ENCODE results near the gene FBXL16.

The FBXL16 gene

GRCh38 chr16:722835-723633, 17.4 kb upstream of the FBXL16 start:
- peak; percentile 1 for DNase-seq

- DNase-seq: peak; percentile 4
These were observed 16.4 kb upstream of the FBXL16 start for GRCh38 chr16:721765-722540.

- DNase-seq: peak; percentile 90
These were observed 15.6 kb upstream of the FBXL16 start, which contains the start of gene ANTKMT for GRCh38 chr16:720990-721764. TSS of gene ANTKMT (plus strand) at chr16:721146. CDS start at chr16:721275, 129 bp downstream.

- peak; percentile 94 for DNase-seq
These were observed 14.9 kb upstream of the FBXL16 start for GRCh38 chr16:720447-720989.

- DNase-seq: no peak
These were observed 14.3 kb upstream of the FBXL16 start for GRCh38 chr16:719815-720446.

GRCh38 chr16:718922-719321, 13.3 kb upstream of the FBXL16 start:
- DNase-seq: no peak

- no peak for DNase-seq
These were observed 12.8 kb upstream of the FBXL16 start for GRCh38 chr16:718389-718788.

- DNase-seq: peak; percentile 25
These were observed 12.0 kb upstream of the FBXL16 start for GRCh38 chr16:717450-718245.

- no peak for DNase-seq
These were observed 11.2 kb upstream of the FBXL16 start for GRCh38 chr16:716768-717325.

- DNase-seq: peak; percentile 92
These were observed 10.6 kb upstream of the FBXL16 start for GRCh38 chr16:716200-716568.

GRCh38 chr16:715477-716199, 10.0 kb upstream of the FBXL16 start:
- DNase-seq: no peak

- DNase-seq: peak; percentile 95
These were observed 9.2 kb upstream of the FBXL16 start, which contains the start of gene METRN for GRCh38 chr16:714558-715476. TSS of gene METRN (plus strand) at chr16:715118. CDS start at chr16:715290, 172 bp downstream.

GRCh38 chr16:714079-714478, 8.5 kb upstream of the FBXL16 start:
- no peak for DNase-seq

GRCh38 chr16:712740-713250, 7.2 kb upstream of the FBXL16 start:
- peak; percentile 63 for DNase-seq

GRCh38 chr16:711548-712320, 6.1 kb upstream of the FBXL16 start:
- DNase-seq: peak; percentile 84

- no peak for DNase-seq
These were observed 5.5 kb upstream of the FBXL16 start for GRCh38 chr16:711084-711483.

- DNase-seq: no peak
These were observed 5.0 kb upstream of the FBXL16 start for GRCh38 chr16:710500-711075.

Data from eye (tissue), 1 donor.